ENCODE data around the gene MFSD12.
"Not testable (repeated sequence)": the region's sequence is repeated elsewhere in the genome, so short reads cannot be mapped to it uniquely, and the experiment has no call there.

Gene MFSD12

DNA sequence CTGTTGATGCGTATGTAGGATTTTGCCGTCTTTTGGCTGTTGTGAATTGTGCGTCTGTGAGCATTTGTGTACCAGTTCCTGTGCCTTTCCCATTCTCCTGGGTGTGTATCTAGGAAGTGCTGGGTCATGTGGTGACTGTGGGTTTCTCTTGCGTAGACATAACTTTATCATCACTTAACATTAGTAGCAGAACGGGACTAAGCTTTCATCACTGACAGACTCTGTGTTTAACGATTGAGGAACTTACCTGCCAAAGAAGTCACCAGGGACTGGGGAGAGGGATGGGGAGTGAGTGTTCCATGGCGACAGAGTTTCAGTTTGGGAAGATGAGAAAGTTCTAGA is 36.3 kb downstream of the MFSD12 start:
- DNase-seq, result no peak

DNA sequence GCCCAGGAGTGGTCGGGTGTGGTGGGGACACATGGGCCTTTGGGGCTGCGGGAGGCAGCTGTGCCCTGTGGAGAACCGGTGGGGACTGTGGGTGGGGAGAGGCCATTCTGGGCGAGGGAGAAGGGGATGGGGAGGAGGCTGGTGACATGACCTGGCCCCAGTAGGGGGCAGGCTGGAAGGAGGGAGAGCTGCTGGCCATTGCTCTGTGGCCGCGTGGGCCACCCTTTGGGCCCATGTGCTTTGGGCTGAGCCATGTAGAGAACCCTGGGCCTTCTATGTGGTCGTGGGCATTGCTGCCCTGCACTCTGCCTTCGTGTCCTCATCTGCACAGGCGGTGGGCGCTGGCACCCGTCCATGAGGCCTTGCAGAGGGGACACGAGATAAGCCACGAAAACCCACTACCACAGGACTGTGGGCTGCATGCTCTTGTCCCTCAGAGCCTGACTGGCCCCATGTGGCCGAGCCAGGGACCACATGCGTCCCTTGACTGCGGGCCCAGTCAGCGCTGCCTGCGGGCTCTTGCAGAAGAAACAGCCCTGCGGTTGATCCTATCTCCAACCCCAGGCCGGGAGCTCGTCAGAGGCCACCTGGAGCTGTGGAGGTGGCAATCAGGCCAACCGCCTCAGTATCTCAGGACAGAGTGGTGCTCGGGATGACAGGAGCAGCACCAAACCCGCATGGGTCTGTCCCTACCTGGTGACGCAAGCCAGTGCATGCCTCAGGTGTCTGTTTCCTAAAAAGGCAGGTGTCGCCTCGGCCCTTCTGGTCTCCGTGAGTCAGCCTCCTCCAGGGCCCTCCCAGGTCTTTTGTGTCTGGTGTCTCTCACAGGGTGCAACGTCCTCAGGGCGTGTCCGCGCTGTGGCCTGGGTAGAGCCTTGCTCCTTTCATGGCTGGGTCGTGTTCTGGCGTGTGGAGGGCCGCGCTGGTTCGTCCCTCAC is 37.0 kb downstream of the MFSD12 start:
- DNase-seq, result no peak

DNA sequence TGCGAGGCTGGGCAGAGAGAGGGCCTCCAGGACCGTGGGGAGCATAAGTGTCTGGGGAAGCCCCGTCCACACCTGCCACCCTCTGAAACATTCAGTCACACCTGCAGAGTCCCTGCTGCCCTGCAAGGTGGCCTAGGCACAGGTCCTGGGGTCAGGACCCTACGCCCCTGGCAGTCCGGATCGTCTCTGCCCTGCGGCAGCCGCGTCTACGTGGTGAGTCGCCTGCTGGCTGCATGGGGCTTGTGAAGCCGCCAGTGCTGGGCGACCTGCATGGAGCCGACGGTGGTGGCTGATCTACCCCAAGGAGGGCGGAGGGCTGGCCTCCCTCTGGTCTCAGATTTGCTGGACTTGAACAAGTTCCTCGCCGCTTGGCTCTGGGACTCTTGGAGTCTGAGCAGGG is 38.3 kb downstream of the MFSD12 start:
- DNase-seq, result no peak

DNA sequence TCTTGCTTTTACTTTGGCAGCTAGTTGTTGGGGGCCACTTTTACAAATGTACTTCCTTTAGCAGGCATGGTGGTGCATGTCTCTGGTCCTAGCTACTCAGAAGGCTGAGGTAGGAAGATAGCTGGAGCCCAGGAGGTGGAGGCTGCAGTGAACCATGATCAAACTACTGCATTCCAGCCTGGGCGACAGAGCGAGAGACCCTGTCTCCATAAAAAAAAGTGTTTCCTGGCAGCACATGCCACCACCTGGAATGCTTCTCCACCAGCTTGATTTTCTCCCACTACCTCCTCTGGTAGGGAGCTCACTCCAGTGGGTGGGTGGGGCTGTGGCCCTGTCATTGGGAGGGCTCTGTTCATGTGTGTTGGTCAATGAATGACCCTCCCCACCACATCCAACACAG is 38.7 kb downstream of the MFSD12 start:
- no peak for DNase-seq

DNA sequence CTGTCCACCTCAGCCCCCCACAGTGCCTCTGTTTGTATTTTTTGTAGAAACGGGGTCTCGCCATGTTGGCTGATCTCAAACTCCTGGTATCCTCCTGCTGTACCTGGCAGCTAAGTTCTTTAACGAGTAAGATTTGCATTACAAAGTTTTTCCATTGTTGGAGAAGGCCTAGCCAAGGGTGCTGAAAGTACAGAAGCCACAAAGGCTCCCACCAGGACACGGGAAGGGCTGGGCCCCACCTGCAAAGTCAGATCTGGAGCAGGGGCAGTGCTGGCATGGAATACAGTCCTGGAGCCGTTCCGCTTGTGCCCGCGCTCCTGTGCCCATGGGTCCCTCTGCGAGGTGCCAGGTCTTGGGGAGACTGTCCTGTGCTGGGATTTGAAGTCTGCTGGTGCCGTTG is 39.1 kb downstream of the MFSD12 start:
- no peak for DNase-seq

DNA sequence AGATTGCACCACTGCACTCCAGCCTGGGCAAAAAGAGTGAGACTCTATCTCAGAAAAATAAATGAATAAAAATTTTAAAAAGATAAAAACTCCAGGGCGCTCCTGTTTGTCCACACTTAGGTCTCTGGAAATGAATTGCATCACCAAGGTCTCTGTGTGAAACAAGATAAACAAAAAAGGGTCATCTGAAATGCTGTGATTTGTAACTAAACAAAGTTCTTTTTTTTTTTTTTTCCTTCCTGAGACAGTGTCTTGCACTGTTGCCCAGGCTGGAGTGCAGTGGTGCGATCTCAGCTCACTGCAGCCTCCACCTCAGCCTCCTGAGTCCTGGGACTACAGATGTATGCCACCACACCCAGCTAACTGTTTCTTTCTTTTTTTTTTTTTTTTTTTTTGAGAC is 39.7 kb downstream of the MFSD12 start:
- no peak for DNase-seq

DNA sequence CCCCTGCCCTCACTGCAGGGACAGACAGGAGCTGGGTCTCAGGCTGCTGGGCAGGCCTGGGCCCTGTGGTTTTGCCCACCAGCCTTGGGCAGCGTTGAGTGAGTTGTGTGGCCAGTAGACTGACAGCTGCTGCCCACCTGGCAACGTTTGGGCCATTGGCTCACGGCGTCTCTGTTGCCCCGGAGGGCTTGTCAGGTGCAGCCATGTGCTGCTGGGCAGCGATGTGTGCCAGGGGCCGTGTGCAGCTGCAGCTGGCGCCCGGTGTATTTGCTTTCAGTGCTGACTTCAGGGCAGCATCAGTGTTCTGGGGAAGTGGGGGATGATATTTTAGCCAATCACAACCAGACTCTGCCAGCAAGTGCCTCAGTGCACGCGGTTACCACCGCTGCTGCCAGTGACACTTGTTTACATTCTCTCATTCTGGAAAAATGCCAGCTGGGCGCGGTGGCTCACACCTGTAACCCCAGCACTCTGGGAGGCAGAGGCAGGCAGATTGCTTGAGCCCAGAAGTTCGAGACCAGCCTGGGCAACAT is 40.6 kb downstream of the MFSD12 start:
- DNase-seq, result peak; percentile 92

DNA sequence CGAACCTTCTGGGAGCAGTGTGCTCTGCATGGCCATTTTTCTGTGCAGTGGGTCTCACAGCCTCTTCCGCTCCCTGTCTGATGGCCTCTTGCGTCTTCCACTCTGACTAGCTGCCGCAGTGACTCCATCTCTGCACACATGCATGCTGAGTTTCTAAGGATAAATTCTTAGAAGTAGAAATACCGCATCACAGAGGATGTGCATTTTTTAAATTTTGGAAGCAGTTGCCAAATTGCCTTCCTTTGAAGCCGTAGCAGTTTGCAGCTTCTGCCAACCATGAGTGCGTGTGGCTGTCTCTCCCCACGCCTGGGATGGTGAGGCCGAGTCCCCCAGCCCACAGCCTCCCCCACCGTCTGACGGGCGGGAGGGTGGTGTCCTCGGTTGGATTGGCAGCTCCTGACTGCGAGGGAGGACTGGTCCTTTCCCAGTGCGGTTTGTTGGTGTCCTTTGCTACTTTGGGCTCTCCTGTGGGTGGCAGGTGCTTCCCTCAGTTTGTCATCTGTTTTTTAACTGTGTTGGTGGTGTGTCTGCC is 41.4 kb downstream of the MFSD12 start:
- no peak for DNase-seq

DNA sequence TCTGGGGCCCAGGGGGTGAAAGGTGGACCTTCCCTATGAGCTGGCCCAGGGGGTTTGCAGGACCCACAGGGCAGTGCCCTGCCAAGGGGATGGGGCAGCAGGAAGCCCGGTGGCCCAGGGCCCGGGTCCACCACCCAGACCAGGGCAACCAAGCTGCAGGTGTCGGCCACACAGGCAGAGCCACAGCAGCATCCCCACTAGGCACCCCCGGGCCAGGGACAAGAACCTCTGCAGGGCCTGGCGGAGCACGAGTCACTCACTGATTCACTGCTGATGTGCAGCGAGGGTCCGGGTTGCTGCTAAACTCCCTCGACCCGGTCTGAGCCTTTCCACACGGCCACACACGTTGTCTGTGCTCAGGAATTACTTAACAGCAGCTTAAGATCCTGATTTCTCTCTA is 42.5 kb downstream of the MFSD12 start:
- DNase-seq, result no peak

DNA sequence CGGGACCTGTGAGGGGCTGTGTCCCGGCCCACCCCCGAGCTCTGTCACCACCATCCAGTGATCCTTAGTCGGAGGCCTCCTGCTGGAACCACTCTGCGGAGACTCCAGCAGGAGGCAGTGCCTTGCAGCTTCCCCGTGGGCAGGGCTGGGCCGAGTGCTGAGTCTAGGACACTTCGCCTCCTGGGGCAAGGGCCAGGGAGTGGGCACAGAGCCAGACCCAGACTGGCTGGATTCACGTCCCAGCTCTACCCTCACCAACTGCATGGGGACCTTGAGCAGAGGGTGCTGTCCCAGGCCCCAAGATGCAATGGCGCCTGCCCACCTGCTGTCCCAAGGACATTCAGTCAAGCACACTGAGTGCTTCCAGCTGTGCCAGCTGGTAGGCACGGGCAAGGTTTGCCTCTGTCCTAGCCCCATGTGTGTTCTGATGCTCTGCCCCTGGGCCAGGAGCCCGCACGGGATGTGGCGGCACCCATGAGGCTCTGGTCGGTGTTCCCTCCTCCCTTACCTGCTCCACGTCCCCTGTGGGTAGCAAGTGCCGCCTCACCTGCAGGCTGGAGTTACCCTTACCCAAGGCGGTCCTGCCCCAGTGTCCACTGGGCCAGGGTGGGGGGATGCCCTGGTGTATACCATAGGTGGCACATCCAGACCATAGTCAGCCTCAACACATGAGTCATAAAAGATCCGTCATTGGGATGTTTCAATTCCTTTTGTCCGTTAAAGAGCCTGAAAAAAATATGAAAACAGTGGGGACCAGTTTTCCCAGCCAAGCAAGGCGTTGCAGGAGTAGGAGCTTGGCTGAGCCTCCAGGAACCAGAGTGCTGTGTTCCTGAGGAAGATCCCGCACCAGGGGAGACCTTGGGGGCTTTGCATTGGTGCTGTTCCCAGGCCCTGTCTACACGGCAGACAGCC is 43.9 kb downstream of the MFSD12 start:
- no peak for DNase-seq

DNA sequence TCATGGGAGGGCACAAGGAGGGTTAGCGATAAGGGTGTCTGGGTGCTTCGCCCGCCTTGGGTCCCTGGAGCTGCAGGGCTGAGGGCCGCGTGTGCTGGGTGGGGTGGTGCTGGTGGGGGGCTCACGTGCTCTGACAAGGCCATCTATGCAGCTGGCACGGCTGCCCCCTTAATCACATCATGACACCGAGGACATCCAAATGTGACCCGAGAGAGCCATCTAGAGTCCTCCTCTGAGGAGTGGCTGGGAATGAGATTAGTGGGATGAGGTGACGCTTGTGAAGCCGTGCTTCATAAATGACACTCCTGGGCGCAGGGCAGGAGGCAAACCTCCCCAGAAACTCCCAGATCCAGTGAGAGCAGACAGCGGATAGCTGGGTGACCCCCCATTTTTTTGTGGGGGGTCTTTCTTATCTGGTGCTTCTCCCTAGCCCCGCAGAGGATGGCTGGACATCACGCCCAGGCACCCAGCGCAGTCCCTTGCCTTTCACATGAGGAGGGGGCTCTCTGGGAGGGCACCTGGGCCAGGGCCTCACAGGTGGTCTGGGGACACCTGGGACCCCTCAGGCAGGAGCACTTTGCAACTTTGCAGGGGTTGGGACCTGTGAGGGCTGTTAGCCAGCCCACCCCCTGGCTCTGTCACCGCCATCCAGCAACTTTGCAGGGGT is 44.7 kb downstream of the MFSD12 start:
- DNase-seq, result no peak

DNA sequence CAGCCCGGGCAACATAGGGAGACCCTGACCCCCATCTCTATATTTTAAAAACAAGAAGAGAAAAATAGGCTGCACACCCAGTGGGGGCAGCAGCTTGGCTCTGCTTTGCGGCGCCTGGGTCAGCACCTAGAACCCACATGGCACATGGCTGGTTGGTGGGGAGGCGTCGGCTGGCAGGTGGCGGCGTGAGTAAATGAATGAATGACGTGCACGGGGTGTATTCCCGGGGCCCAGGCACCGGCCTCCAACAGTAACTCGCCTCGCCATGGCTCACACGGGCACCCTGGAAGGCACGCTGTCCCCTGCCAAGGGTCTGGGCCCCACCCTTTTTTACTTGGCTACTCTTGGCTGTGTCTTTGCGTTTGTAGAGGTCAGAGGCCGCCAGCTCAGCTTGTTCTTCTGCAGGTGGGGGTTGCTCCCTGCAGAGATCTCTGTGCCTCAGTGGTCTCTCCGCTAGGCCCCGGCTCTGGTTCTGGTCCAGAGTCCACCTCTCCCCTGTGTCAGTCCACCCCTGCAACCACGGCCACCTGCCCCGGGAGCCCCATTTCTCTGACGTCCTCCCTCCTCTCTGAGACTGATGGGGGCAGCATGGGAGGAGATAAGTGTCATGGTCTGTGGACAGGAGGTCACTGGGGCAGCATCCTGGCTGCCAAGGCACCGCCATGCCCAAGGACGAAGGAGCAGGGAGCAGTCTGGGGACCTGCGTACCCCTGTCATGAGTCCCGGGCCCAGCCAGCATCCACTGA is 45.7 kb downstream of the MFSD12 start:
- no peak for DNase-seq

DNA sequence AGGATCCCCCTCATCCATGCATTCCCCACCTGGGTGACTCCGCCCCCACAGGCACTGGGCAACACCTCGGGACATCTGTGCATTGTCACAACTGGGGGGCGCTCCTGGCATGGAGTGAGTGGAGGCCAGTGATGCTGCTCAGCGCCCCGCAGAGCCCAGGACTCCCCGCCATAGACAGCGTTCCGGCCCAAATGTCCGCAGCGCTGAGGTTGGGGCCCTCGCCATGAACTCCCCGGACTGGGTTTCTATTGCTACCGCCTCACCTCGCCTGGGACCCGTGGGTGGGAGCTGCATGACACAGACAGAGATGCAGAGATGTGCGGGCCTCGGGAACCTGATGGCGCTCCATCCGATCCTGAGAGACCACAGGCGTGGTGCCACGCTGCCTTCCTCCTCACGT is 46.7 kb downstream of the MFSD12 start:
- DNase-seq, result no peak

DNA sequence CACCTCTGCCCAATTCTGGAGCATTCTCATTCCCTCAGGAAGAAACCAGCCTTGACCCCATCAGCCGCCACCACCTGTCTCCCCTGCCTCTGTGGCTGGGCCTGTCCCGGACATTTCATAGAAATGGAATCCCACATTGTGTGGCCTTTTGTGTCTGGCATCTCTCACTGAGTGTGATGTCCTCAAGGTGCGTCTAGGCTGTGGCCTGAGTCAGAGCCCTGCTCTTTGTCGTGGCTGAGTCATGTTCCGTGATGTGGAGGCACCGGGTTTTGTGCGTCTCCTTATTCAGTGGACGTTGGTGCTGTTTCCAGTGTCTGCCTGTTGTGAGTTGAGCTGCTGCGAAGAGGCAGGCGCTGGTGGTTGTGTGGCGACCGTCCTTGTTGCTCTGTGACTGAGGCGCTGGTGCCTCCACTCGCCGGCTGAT is 47.8 kb downstream of the MFSD12 start:
- DNase-seq, result no peak

DNA sequence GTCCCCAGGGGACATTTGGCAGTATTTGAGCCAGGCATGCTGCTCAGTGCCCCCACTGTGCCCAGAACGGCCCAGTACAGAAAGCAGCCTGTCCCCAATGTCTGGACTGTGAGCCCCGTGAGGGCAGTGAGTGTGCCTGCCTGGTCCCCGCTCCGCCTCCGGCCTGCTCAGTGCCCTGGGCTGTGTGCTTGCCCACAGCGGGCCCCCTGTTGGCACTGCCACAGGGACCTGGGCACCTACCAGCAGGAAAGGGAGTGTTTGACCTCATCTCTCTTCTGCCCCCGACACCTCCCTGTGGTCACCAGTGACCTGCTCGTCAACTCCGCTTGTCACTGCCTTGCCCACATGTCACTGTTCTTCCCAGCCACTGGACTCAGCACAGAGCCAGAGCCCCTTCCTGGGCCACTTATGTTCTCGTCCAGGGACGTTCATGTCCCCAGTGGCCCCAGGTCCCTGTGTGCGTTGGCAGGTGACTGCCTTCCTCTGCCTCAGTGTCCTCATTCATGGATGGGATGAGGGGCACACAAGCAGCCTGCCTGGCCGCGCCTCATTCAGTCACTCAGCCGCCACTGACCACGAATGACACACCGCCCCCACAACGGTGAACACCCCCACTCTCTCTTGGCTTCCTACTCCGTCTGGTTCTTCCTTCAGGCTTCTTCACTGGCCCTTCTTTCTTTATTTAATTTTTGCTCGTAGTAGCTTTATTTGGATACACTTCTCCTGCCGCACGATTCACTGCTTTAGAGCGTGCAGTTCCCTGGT is 48.4 kb downstream of the MFSD12 start:
- DNase-seq, result no peak

DNA sequence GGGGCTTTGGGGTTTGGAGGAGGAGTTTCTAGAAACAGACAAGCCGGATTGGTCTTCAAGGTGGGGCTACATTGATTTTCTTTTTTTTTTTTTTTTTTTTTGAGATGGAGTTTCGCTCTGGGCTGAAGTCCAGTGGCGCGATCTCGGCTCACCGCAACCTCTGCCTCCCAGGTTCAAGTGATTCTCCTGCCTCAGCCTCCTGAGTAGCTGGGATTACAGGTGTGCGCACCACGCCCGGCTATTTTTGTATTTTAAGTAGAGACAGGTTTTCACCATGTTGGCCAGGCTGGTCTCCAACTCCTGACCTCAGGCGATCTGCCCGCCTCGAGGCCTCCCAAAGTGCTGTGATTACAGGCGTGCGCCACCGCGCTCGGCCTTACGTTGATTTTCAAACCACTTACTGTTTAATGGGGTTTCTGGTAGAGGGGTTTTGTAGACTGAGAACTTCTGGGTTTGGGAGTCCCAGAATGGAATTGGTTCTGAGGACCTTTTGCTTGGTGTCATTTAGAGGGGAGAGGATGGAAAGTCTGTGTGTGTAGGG is 49.2 kb downstream of the MFSD12 start:
- DNase-seq, result not testable (repeated sequence)

DNA sequence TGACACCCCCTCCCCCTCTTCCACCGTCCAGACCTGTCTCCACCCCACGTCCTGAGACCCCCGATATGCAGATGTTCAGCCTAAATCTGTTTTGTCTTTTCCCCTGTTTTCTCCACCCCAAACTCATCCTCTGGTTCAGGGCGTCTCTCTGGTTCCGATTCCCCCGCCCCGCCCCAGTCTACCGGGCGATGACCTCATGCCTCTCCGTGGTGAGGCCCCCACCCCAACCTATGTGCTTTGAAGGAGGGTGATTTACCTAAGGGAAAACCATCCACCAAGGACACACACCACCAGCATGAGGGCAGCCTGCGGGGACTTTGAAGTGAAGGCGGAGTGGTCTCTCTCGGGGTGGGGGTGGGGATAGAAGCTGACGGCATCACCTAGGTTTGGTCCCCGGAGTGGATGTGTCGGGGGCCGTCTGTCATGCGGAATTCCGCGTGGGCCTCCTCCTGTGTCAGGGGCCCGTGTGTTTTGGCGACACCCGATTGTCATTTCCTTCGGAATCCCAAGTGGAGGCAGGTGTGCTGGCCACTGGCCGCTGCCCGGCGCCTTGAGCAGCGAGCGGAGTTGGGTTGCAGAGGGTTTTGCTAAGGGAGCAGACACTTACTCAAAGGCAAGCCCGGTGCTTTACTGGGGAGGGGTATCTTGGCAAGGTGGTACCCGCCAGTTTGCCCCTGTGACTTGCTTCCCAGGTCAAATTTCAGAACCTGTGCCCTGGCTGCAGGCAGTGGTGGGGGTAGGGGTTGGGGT is 49.8 kb downstream of the MFSD12 start:
- no peak for DNase-seq

DNA sequence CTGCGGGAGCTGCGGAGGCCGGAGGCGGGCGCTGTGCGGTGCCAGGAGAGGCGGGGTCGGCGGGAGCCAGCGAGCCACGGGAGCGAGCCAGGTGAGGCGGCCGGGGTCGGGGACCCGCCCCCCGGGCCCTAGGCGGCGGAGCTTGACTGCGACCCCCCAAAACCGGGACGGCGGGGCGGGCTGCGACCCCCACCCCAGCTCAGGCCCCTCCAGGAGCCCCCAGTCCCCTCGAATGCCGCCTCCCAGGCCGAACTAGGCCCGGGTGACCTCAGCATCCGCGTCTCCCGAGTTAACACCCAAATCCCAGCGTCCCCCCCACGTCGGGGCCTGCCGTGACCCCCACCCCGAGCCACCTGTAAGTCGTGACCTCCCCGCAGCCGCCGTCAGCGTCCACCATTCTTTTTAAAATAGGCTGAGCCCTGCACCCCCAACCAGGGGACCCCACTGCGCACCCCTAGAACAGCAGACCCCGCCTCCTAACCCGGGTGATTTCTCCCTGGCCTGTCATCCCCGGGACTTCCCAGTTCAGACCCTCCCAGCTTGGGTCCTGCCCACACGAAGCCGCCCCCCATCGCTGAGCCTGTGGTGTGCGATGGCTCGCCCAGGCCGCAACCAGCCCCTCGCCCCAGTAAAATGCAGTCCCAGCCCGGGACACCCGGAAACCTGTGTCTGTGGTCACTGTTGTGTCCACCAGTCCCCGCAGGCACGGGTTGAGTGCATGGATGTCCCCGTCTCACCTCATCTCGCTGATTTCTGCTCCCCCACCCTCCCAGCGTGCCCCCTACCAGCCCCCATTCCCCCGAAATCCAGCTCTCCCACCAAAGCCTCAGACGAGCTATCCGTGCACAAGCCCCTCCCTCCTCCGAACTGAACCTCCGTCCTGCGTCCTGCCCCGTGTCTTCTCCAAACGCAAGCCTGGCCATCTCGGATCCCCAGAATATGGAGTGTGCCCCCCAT is 50.7 kb downstream of the MFSD12 start:
- no peak for DNase-seq

All from NCI-H345 (cell line).